Esophagus squamous epithelium (tissue), 5 donors: Measurements from ENCODE around the gene SLC25A19. TPM values are rescaled to one million over a fixed set of nuclear protein-coding genes. Genes with fewer than 3 reads are reported as not detected.

Source experiments
- DNase-seq: peaks from one replicate; lab custom pipeline; 2025; lab: John Stamatoyannopoulos, UW
- H3K27ac ChIP-seq, 4 donors: fragments of 200-600 bp; sonication (generic); one replicate each; pipeline ENCODE4 v1.5.1; 2016 to 2019; ENCODE audit warnings: mild to moderate bottlenecking in 1 of 4
- H3K27me3 ChIP-seq, 4 donors: fragments of 200-600 bp; sonication (generic); 1 replicate in 3 of 4; 2 replicates in 1 of 4; pipeline versions ENCODE4 v1.5.1 to v1.6.0; 2017 to 2021; ENCODE audit warnings: antibody characterized with exemption in 1 of 4
- H3K36me3 ChIP-seq, 3 donors: fragments of 200-600 bp; sonication (generic); one replicate each; pipeline ENCODE4 v1.5.1; 2016 to 2019
- H3K4me1 ChIP-seq, 3 donors: fragments of 200-600 bp; sonication (generic); one replicate each; pipeline ENCODE4 v1.5.1; 2017 to 2019
- H3K4me3 ChIP-seq, 4 donors: fragments of 200-600 bp; sonication (generic); 1 replicate in 3 of 4; 2 replicates in 1 of 4; pipeline ENCODE4 v1.5.1; 2016 to 2019; ENCODE audit warnings: mild to moderate bottlenecking in 2 of 4, moderate library complexity in 1 of 4
- H3K9me3 ChIP-seq, 3 donors: fragments of 200-600 bp; sonication (generic); one replicate each; pipeline ENCODE4 v1.5.1; 2016 to 2019
- POLR2A ChIP-seq, 4 donors: fragments of 450-650 bp; IDR thresholded peaks; one replicate each; pipeline ENCODE4 v1.6.1; 2017; ENCODE audit warnings: antibody characterized with exemption in 4 of 4, mild to moderate bottlenecking in 4 of 4, moderate library complexity in 3 of 4
- WGBS, 2 donors: methylation state at CpG; one replicate each; pipeline ENCODE4 v1.1.5; 2018; 5-methylcytosine and 5-hydroxymethylcytosine counted together
- intact Hi-C: fragments of 100-400 bp; cut with DNase I; formaldehyde crosslinking; loops from one replicate; pipeline ENCODE4 v1.15.0; 2022
- total RNA-seq, 4 donors: library from RNA; depleted of rRNA; stranded (reverse); fragments of >200 nt; gene quantifications; one replicate each; pipeline ENCODE4 v1.1.0, GENCODE V29; 2016
- TF ChIP-seq, protein P1 (sequence below), 6 experiments: fragments of 450-650 bp in 4 of 6; fragments of 200-600 bp in 2 of 6; sonication (generic) in 2 of 6; IDR thresholded peaks; one replicate each; pipeline ENCODE4 v1.5.1; 2016 to 2019; ENCODE audit warnings: antibody characterized with exemption in 6 of 6, mild to moderate bottlenecking in 4 of 6, moderate library complexity in 4 of 6
- donor health status: DM: yes; HTN: yes; CAD: no.

SLC25A19 gene
- total RNA-seq, 4 donors from 2014 or later = 9.2 to 15.2 (median 11.2) TPM

DNA sequence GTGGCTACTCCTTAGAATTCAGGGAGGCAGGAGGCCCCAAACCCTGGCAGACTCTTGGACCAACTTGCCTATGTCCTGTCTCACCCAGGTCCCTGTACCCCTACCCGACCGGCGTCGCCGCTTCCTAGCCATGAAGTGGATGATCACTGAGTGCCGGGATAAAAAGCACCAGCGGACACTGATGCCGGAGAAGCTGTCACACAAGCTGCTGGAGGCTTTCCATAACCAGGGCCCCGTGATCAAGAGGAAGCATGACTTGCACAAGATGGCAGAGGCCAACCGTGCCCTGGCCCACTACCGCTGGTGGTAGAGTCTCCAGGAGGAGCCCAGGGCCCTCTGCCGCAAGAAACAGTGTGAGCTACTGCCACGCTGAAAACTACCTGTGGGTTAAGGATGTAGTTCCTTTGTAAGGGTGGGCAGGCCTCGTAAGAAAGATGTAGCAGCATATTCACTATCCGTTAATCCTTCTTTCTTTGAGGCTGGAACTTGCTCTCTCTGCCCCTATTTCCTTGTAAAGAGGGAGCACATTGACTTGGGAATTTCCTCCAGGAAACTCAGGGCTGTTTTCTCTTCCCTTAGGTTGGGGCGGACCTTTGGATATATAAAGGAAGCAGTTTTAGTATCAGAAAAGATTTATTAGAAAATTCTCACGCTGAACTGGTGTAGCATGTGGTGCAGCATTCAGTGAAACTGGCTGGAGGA lies 23.5 kb downstream of the SLC25A19 start:
- no peak overlapping the region for H3K27ac ChIP-seq
- peaks cover 0 to 49% (median 17%) of the 10 kb centered on the region in 3 donors for H3K36me3 ChIP-seq
- H3K9me3 ChIP-seq = no peaks in the 10 kb centered on the region
- intact Hi-C loops = no loop called here
- H3K4me1 ChIP-seq = peaks cover 12 to 53% (median 17%) of the 10 kb centered on the region in 3 donors
- H3K4me3 ChIP-seq = no peak overlapping the region
- no peak for DNase-seq
- TF ChIP-seq, protein P1, sequence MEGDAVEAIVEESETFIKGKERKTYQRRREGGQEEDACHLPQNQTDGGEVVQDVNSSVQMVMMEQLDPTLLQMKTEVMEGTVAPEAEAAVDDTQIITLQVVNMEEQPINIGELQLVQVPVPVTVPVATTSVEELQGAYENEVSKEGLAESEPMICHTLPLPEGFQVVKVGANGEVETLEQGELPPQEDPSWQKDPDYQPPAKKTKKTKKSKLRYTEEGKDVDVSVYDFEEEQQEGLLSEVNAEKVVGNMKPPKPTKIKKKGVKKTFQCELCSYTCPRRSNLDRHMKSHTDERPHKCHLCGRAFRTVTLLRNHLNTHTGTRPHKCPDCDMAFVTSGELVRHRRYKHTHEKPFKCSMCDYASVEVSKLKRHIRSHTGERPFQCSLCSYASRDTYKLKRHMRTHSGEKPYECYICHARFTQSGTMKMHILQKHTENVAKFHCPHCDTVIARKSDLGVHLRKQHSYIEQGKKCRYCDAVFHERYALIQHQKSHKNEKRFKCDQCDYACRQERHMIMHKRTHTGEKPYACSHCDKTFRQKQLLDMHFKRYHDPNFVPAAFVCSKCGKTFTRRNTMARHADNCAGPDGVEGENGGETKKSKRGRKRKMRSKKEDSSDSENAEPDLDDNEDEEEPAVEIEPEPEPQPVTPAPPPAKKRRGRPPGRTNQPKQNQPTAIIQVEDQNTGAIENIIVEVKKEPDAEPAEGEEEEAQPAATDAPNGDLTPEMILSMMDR (IDR thresholded peaks at IDR 0.05) = no peak
- TF ChIP-seq POLR2A (IDR thresholded peaks at IDR 0.05) = no peak
- 85 to 88% methylated on average over 5 to 8 of the region's 17 CpGs for whole genome bisulfite sequencing, 2 donors
- no peaks in the 10 kb centered on the region for H3K27me3 ChIP-seq

DNA sequence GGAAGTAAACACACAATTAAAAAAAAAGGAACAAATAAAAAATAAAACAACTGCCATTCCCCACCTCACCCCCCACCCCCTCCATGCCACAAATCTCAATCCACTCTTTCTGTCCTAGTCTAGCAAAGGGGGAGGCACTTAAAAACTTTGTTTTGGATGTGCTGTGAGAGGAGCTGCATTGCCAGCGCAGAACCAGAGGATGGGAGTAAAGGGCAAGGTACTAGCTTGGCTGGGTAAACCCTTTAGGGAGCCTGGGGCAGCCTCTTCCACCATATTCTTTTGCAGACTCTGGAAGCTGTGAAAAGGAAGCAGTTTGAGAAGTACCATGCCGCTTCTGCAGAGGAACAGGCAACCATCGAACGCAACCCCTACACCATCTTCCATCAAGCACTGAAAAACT lies 26.2 kb downstream of the SLC25A19 start:
- Histone ChIP-seq H3K36me3 (peaks cover 0 to 49% (median 17%) of the 10 kb centered on the region in 3 donors), H3K27ac (peak overlapping the region in 2 of 4 donors; percentile 94 to 97), H3K4me3 (no peak overlapping the region), H3K9me3 (no peaks in the 10 kb centered on the region), H3K27me3 (no peaks in the 10 kb centered on the region), H3K4me1 (peaks cover 17 to 60% (median 29%) of the 10 kb centered on the region in 3 donors)
- no peak for DNase-seq
- TF ChIP-seq, protein P1 (IDR thresholded peaks at IDR 0.05) = no peak
- TF ChIP-seq POLR2A (IDR thresholded peaks at IDR 0.05) = no peak
- intact Hi-C loops = no loop called here
- WGBS, 2 donors = 91 to 94% methylated on average over 4 of the region's 4 CpGs

DNA sequence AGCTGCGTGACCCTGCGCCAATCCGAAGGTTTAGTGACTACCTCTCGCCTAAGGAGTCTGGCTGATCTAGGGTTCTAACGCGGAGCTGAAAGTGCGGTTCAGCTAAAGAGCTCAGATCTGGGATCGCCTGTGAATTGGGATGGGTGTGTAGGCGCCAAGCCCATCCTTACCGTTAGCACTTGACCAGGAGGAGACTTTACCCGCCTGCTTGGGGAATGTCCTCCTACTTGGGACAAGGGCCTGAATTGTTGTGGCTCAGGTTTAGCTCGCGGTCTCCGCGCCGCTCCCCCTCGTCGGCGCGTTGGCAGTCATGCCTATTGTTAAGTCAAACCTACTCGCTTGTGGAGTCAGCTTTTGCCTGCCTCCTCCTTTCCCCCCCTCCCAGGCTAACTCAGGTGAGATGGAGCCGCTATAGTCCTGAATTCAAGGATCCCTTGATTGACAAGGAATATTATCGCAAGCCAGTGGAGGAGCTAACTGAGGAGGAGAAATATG lies 27.1 kb downstream of the SLC25A19 start:
- 1% methylated on average over 11 to 15 of the region's 23 CpGs for WGBS, 2 donors
- Histone ChIP-seq H3K4me3 (peak overlapping the region; percentile 76 to 98 (median 92)), H3K27ac (peak overlapping the region; percentile 94 to 97 (median 96)), H3K4me1 (peaks cover 17 to 60% (median 30%) of the 10 kb centered on the region in 3 donors), H3K36me3 (peaks cover 0 to 42% (median 17%) of the 10 kb centered on the region in 3 donors), H3K9me3 (no peaks in the 10 kb centered on the region), H3K27me3 (no peaks in the 10 kb centered on the region)
- TF ChIP-seq, protein P1 (IDR thresholded peaks at IDR 0.05) = no peak
- TF ChIP-seq POLR2A (IDR thresholded peaks at IDR 0.05) = no peak
- DNase-seq = no peak
- intact Hi-C loops = no loop called here

DNA sequence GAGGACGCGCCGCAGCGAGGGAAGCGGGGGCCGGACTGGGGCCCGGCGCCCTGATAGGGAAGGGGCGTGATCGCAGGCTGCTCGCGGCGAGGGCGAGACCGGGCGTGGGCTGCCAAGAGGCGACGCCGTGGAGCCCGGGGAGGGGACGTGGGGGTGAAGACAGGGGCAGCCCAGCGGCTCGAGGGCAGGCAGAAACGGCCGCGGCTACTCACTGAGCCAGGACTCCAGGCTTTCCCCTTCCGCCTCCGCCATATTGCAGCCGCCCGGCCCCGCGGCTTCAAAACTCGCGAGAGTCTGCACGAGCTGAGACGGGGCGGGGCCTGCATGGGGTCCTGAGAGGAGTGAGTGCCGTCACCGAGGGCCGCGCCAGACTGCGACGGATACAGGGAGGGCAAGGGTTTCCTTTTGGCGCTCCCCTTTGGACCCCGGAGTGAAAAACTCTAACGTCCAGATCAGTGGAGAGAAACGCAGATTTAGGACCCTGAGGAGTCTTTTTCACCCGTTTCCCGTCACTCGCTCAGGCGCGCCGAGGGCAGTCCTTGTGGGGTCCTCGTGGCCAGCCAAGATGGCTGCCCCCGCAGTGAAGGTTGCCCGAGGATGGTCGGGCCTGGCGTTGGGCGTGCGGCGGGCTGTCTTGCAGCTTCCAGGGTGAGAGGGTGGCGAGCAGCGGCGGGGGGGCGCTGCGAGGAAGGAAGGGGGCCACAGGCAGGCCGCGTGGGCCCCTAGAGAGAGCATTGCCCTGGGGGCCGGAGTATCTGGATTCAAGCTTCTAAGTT lies 27.7 kb downstream of the SLC25A19 start, which contains the start of the genes GGA3 and MRPS7:
Gene GGA3, minus strand, starts transcription at position 271 of the 776 bp plus-strand sequence. Its CDS starts 19 bp downstream, at position 252.
Gene MRPS7, plus strand, starts transcription at position 544 of the 776 bp plus-strand sequence. Its CDS starts 22 bp downstream, at position 566.
- H3K4me1 ChIP-seq = peaks cover 17 to 56% (median 30%) of the 10 kb centered on the region in 3 donors
- H3K4me3 ChIP-seq = peak within 1 kb of the TSS; percentile 76 to 98 (median 92)
- H3K36me3 ChIP-seq = peaks cover 0 to 36% (median 13%) of the 10 kb centered on the region in 3 donors
- no peaks in the 10 kb centered on the region for H3K27me3 ChIP-seq
- peak within 1 kb of the TSS; percentile 94 to 97 (median 96) for H3K27ac ChIP-seq
- intact Hi-C loops = no loop called here
- 0% methylated on average over 4 to 5 of the region's 69 CpGs for WGBS, 2 donors
- no peaks in the 10 kb centered on the region for H3K9me3 ChIP-seq
- TF ChIP-seq, protein P1 (IDR thresholded peaks at IDR 0.05) = no peak
- TF ChIP-seq POLR2A (IDR thresholded peaks at IDR 0.05) = peak in 3 of 4 donors; percentile 29 to 82 (median 78)
- peak; percentile 76 for DNase-seq
